Activated naive CD4-positive, alpha-beta T cell treated with anti-CD3 and anti-CD28 coated beads for 36 hours (primary cell): ENCODE data around the gene FCN3. TPM values are rescaled to one million over a fixed set of nuclear protein-coding genes. Genes with fewer than 3 reads are reported as not detected.
"Not testable (repeated sequence)": the region's sequence is repeated elsewhere in the genome, so short reads cannot be mapped to it uniquely, and the experiment has no call there.

Source experiments
- CTCF ChIA-PET: fragments of 350-600 bp; sonication (Branson Sonifier 250); formaldehyde crosslinking; loops from one replicate; lab custom pipeline; 2021; ENCODE audit warnings: antibody characterized with exemption; lab: Charles Lee
- DNase-seq: peaks from one replicate; pipeline ENCODE4 v3.0.0-alpha.2; 2020
- H3K27ac Mint-ChIP-seq: one replicate; pipeline ENCODE4 v1.8.0; 2021; ENCODE audit warnings: mild to moderate bottlenecking, mixed read lengths
- H3K27me3 Mint-ChIP-seq: one replicate; pipeline ENCODE4 v1.8.0; 2021; ENCODE audit warnings: low read depth, mixed read lengths
- H3K36me3 Mint-ChIP-seq: one replicate; pipeline ENCODE4 v1.8.0; 2021; ENCODE audit warnings: low read depth, mixed read lengths
- H3K4me1 Mint-ChIP-seq: one replicate; pipeline ENCODE4 v1.8.0; 2021; ENCODE audit warnings: low read depth, mixed read lengths
- H3K4me3 Mint-ChIP-seq: one replicate; pipeline ENCODE4 v1.8.0; 2021; ENCODE audit warnings: mild to moderate bottlenecking, moderate library complexity, mixed read lengths
- H3K9me3 Mint-ChIP-seq: one replicate; pipeline ENCODE4 v1.8.0; 2021; ENCODE audit warnings: mixed read lengths
- intact Hi-C: fragments of 100-400 bp; cut with micrococcal nuclease; formaldehyde crosslinking; loops from one replicate; pipeline ENCODE4 v1.15.1; 2023
- total RNA-seq, 2 experiments: library from RNA; stranded (reverse); gene quantifications; one replicate each; pipeline ENCODE4 v1.2.3, GENCODE V29; 2021

Gene FCN3
- total RNA-seq, 2 experiments from 2014 or later = not detected

DNA sequence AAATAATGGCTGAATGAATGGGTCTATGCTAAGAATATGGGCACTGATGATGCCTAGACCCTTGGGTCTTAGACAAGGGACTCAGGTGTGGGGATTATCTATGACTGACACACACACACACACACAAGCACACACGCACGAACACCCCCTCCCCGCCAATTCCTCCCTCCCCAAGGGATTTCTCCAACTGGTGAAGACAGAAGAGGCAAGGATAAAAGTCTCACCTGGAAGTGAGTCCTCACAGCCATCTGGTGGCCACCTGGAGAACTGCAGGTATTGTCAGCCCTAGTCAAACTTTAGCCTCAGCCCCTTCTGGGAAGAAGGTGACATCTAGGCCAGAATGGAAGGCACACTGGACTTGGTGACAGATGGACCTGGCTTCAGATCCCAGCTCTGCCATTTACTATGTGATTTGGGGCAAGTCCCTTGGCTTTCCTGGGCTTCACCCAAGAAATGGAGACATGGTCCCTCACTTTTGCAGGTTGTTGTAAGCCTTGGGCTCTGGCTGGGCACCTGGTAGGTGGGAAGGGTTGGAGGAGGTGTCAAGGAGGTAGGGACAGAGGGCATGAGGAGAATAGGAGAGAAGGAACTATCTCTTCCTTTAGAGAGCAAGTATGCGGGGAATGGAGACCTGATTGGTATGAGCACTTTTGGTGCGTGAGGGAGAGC lies 13.8 kb upstream of the FCN3 start:
- Mint-ChIP-seq H3K27ac (peak overlapping the region; percentile 27), H3K4me1 (peaks cover 14% of the 10 kb centered on the region), H3K27me3 (no peaks in the 10 kb centered on the region), H3K4me3 (no peak overlapping the region), H3K9me3 (no peaks in the 10 kb centered on the region), H3K36me3 (no peaks in the 10 kb centered on the region)
- CTCF ChIA-PET = interaction anchor here (0.6 to 8.7 kb wide), 15 partner anchors 11 to 1562 kb away, joined by 3 to 139 read pairs (median 5); no protein-coding TSS in a partner anchor
- intact Hi-C loops = loop anchor here (1.0 to 2.0 kb wide), 4 partner anchors 31 to 284 kb away; no protein-coding TSS in a partner anchor
- peak; percentile 90 for DNase-seq

DNA sequence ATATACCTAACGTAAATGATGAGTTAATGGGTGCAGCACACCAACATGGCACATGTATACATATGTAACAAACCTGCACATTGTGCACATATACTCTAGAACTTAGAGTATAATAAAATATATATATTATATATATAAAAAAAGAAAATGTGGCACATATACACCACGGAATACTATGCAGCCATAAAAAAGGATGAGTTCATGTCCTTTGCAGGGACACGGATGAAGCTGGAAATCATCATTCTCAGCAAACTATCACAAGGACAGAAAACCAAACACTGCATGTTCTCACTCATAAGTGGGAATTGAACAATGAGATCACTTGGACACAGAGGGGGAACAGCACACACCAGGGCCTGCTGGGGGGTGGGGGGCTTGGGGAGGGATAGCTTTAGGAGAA lies 10.2 kb upstream of the FCN3 start:
- DNase-seq, H3K27me3 Mint-ChIP-seq, H3K9me3 Mint-ChIP-seq, H3K36me3 Mint-ChIP-seq, intact Hi-C loops, H3K4me3 Mint-ChIP-seq, H3K4me1 Mint-ChIP-seq, H3K27ac Mint-ChIP-seq: not testable (repeated sequence)
- CTCF ChIA-PET = interaction anchor here (0.8 to 8.7 kb wide), 5 partner anchors 27 to 387 kb away, joined by 3 to 139 read pairs (median 4); no protein-coding TSS in a partner anchor

- no peaks in the 10 kb centered on the region for H3K36me3 Mint-ChIP-seq
- CTCF ChIA-PET = interaction anchor here (0.6 to 8.7 kb wide), 6 partner anchors 17 to 386 kb away, joined by 3 to 139 read pairs (median 4); partner anchors contain the start of gene MAP3K6
- no peaks in the 10 kb centered on the region for H3K27me3 Mint-ChIP-seq
- no peak overlapping the region for H3K4me3 Mint-ChIP-seq
- H3K4me1 Mint-ChIP-seq = peaks cover 4% of the 10 kb centered on the region
- H3K9me3 Mint-ChIP-seq = no peaks in the 10 kb centered on the region
- no peak for DNase-seq
- H3K27ac Mint-ChIP-seq = no peak overlapping the region
- intact Hi-C loops = no loop called here
These were observed 9.0 kb upstream of the FCN3 start for GRCh38 chr1:27383661-27384060.

- intact Hi-C loops = no loop called here
- DNase-seq = peak; percentile 49
- no peaks in the 10 kb centered on the region for H3K9me3 Mint-ChIP-seq
These were observed 8.5 kb upstream of the FCN3 start, which contains the start of gene CD164L2 for GRCh38 chr1:27383039-27383605. Gene CD164L2, minus strand, starts transcription at chr1:27383333. Its CDS starts 94 bp downstream, at chr1:27383239.

DNA sequence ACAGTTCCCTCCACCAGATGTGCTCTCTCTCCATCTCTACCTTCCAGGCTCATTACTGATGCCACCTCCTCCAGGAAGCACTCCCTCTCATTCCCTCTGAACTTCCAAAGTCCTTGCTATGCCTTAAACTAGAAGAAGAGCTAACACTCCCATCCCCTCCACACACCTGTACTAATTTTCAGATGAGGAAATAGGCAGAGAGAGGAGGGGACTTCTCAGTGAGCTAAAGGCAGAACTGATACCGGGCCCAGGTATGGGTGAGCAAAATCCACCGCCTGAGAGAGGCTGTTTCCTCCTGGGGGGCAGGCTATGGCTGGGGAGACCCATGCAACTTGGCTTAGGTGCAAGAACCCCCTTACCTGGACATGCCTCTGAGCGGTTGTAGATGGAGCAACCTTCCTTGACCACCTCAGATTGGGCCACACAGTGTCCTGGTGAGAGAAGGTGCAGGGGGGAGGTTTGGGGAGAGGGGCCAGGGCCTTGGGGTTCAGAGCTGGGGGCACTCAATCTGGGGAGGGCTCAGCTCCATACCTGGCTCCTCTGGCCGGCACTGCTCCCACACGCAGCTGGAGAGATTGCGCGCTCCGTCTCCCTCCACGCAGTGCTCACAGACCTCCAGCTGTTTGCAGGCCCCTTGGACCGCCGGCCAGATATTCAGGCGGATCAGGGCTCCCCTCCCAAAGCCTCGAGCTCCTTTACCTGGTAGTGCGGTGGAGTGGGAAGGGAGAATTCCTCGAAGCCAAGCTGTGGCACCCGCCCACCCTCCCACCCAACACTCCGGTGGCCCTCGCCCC lies 7.5 kb upstream of the FCN3 start:
- intact Hi-C loops = no loop called here
- Mint-ChIP-seq H3K9me3 (no peaks in the 10 kb centered on the region), H3K27ac (no peak overlapping the region), H3K36me3 (no peaks in the 10 kb centered on the region), H3K4me1 (peaks cover 2% of the 10 kb centered on the region), H3K4me3 (no peak overlapping the region), H3K27me3 (no peaks in the 10 kb centered on the region)
- CTCF ChIA-PET = interaction anchor here (0.6 to 8.7 kb wide), 8 partner anchors 12 to 227 kb away, joined by 3 to 139 read pairs (median 4); partner anchors contain the start of genes MAP3K6 and SLC9A1
- DNase-seq = no peak

More at GRCh38 chr1:27383039-27383605, 8.5 kb upstream of the FCN3 start, which contains the start of gene CD164L2:
- no peak within 1 kb of the TSS for H3K27ac Mint-ChIP-seq
- CTCF ChIA-PET = interaction anchor here (0.7 to 8.7 kb wide), 5 partner anchors 12 to 99 kb away, joined by 3 to 139 read pairs (median 5); partner anchors contain the start of gene MAP3K6
- no peaks in the 10 kb centered on the region for H3K36me3 Mint-ChIP-seq
- no peak within 1 kb of the TSS for H3K4me3 Mint-ChIP-seq
- H3K4me1 Mint-ChIP-seq = peaks cover 2% of the 10 kb centered on the region
- H3K27me3 Mint-ChIP-seq = no peaks in the 10 kb centered on the region

DNA sequence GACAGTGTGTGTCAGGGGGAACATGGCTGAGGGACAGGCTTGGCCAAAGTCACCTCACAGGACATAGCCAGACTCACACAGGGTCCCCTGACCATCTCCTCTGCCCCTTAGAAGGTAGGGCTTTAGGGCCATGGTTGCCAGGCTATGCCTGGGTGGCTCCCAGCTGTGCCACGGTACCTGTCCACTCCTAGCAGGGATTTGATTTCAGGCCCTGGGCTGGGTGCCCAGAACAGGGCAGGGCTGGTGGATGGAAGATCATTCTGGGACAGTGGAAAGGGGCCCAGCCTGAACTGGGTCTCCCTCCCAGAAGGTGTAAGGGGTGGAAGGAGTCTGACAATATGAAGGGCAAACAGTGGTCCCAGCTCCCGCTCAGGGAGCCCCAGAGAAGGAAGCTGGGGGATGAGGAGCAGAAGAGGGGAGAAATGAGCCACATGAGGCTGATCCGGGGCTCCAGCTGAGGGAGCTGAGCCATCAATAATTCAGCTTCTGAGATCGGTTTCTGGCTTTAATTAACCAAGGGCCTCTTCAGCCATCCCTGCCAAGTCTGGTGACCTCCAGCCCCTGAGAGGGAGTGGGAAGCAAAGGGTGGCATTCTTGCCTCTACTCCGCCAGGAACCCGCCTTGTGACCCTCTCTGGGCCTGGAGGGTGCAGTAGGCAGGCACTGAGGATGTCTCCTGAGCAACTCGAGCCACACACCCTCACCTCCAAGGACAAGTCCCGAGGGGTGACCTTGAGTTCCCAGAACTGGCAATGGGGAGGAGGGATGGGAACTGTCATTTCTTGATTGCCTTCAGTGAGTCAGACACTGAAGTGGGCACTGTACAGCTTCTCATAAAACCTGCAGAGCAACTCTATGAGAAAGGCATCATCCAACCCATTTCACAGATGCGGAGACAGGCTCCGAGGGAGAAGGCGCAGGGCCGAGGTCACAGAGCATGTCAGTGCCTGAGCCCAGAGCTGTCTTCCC lies 6.4 kb upstream of the FCN3 start:
- Mint-ChIP-seq H3K27ac (no peak overlapping the region), H3K4me3 (no peak overlapping the region), H3K27me3 (no peaks in the 10 kb centered on the region), H3K9me3 (no peaks in the 10 kb centered on the region), H3K36me3 (no peaks in the 10 kb centered on the region), H3K4me1 (peaks cover 2% of the 10 kb centered on the region)
- intact Hi-C loops = no loop called here
- CTCF ChIA-PET = interaction anchor here (0.6 to 8.7 kb wide), 4 partner anchors 22 to 226 kb away, joined by 3 to 139 read pairs (median 4); partner anchors contain the start of gene SLC9A1
- DNase-seq = no peak

DNA sequence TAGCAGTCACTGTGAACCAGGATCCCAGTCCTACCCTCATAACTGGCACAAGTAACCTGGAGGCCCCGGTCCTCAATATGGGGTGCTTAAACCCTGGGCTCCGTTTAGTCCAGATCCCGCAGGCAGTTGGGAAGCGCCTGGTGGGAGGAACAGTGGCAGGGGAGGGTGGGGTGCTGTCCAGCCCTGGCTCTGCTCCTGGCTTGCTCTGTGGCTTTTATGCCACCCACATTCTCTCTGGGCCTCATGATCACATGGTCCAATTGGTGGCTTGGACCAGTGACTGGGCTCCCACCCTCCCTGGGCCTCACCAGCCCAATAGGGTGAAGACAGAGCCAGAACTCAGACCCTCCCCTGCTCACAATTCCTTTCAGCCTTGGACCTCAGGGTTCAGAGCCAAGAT lies 5.6 kb upstream of the FCN3 start:
- no peak for DNase-seq
- CTCF ChIA-PET = no interaction called here
- no peak overlapping the region for H3K27ac Mint-ChIP-seq
- H3K4me1 Mint-ChIP-seq = peaks cover 2% of the 10 kb centered on the region
- H3K9me3 Mint-ChIP-seq = no peaks in the 10 kb centered on the region
- no peak overlapping the region for H3K4me3 Mint-ChIP-seq
- intact Hi-C loops = no loop called here
- H3K27me3 Mint-ChIP-seq = no peaks in the 10 kb centered on the region
- no peaks in the 10 kb centered on the region for H3K36me3 Mint-ChIP-seq

- Mint-ChIP-seq H3K27ac (no peak overlapping the region), H3K4me3 (no peak overlapping the region), H3K36me3 (no peaks in the 10 kb centered on the region), H3K9me3 (no peaks in the 10 kb centered on the region), H3K4me1 (peaks cover 2% of the 10 kb centered on the region), H3K27me3 (no peaks in the 10 kb centered on the region)
- DNase-seq = no peak
- CTCF ChIA-PET = interaction anchor here (1.0 kb wide), 1 partner anchor 79 kb away, joined by 3 read pairs; no protein-coding TSS in a partner anchor
- intact Hi-C loops = no loop called here
These were observed 5.0 kb upstream of the FCN3 start for GRCh38 chr1:27379564-27380122.

GRCh38 chr1:27377760-27378495 lies 3.3 kb upstream of the FCN3 start:
- no peak overlapping the region for H3K27ac Mint-ChIP-seq
- no peak overlapping the region for H3K4me3 Mint-ChIP-seq
- H3K27me3 Mint-ChIP-seq = no peaks in the 10 kb centered on the region
- intact Hi-C loops = no loop called here
- peaks cover 1% of the 10 kb centered on the region for H3K4me1 Mint-ChIP-seq
- no peaks in the 10 kb centered on the region for H3K9me3 Mint-ChIP-seq
- no peaks in the 10 kb centered on the region for H3K36me3 Mint-ChIP-seq
- DNase-seq = no peak
- CTCF ChIA-PET = interaction anchor here (1.1 to 1.3 kb wide), 2 partner anchors 9 to 14 kb away, joined by 4 read pairs; no protein-coding TSS in a partner anchor

DNA sequence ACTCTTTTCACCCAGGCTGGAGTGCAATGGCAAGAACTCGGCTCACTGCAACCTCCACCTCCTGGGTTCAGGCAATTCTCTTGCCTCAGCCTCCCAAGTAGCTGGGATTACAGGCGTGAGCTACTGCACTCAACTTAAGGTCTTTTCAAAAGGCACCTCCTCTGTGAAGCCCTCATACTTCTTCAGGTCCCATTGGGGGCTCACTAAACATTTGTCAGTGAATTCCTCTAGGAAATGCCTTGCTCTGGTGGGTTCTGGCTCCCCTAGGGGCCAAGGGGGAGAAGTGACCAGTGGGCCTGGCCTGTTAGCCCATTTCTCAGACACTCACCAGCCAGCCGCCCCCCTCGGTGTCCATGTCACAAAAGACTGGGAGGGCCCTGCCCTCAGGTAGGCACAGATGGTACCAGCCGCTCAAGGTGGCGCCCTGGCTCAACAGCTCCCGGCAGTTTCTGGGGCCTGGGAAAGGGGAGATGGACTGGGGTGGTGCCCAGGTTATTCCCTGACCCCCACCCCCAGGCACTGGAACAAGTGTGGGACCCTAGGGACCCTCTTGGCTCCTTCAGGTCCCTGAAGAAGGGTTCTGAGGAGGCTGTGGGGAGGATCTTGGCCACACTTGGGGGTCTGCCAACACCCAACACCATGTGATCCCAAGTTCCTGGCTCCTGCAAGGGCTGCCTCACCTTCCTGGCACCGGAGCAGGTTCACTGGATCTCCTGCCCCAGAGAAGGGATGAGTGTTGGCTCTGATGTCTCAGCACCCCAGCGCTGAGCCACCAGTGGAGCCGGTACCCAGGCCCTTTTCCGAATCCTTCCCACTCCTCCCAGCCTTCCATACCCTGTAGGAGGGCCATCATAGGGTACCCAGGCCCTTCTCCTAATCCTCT lies 1.6 kb downstream of the FCN3 start:
- CTCF ChIA-PET = interaction anchor here (0.7 to 1.6 kb wide), 2 partner anchors 40 to 1636 kb away, joined by 3 to 4 read pairs; no protein-coding TSS in a partner anchor

More for the DNA sequence above, 1.6 kb downstream of the FCN3 start:
- Mint-ChIP-seq H3K36me3 (no peaks in the 10 kb centered on the region), H3K27me3 (no peaks in the 10 kb centered on the region), H3K9me3 (no peaks in the 10 kb centered on the region), H3K4me3 (no peak overlapping the region), H3K4me1 (peaks cover 7% of the 10 kb centered on the region), H3K27ac (no peak overlapping the region)
- intact Hi-C loops = no loop called here
- DNase-seq = no peak
